COLO829 (cell line): ENCODE results near the gene RUSC1.
A peak's percentile ranks its signal among the peaks of the same experiment; 100 is the strongest.

Experiments
- DNase-seq: peaks from one replicate; pipeline ENCODE4 v3.0.0; 2012; ENCODE audit warnings: low spot score

RUSC1 gene

GRCh38 chr1:155295942-155296267 lies 24.8 kb upstream of the RUSC1 start:
- DNase-seq = no peak

DNA sequence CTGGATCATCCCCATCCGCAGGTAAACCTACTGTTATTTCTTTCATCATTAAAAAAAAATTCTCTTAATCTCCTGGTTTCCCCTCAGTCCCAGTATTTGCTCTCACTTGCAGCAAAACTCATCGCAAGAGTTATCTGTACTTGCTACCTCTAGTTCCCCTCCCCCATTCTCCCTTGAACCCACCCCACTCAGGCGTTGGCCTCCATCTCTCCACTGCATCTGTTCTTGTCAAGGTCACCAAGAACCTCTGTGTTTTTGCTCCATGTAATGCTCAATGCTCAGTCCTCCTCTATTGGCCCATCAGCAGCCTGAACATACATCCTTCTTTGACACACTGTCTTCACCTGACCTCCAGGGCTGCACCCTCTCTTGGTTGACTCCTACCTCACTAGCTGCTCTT lies 24.0 kb upstream of the RUSC1 start:
- no peak for DNase-seq

- DNase-seq = no peak
These were observed 23.3 kb upstream of the RUSC1 start for GRCh38 chr1:155297384-155297783.

GRCh38 chr1:155300024-155300423 lies 20.7 kb upstream of the RUSC1 start:
- no peak for DNase-seq

DNA sequence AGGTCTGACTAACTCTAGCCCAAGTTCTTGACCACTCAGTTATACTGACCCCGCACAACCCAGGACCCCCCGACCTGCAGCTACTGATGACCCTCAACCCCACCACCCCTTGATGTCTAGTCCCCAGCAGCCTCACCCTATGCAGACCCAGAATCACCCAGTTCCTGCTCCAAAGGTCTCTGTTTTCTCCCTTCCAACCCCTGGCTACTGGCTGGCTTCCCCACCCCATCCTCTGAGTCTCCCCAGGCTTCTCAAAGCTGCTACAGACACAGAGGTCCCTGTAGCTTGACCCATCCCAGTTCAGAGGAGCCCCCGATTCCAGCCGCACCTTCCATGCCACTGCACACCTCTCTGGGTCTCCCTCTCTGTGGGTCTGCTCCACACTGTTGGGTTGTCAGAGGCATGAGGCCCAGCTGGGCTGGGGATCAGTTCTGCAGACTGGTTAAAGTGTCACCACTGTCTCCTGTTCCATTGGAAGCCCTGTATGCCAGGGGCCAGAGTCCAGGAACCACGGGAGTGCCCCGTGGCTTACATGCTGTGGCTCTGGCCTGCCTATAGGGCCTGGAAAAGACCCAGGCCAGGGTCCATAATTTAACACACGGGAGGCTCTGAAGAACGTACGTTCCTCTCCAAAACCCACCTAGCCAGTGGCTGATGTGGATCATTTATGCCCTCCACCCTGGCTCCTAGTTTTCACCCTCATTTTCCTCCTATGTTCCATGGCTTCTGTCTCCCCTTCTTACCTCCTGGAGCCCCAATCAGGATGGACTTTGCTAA lies 20.0 kb upstream of the RUSC1 start:
- no peak for DNase-seq

- no peak for DNase-seq
These were observed 19.3 kb upstream of the RUSC1 start, which contains the start of gene PKLR for GRCh38 chr1:155301342-155301841. TSS of gene PKLR (minus strand) at chr1:155301438. CDS start at chr1:155301395, 43 bp downstream.

DNA sequence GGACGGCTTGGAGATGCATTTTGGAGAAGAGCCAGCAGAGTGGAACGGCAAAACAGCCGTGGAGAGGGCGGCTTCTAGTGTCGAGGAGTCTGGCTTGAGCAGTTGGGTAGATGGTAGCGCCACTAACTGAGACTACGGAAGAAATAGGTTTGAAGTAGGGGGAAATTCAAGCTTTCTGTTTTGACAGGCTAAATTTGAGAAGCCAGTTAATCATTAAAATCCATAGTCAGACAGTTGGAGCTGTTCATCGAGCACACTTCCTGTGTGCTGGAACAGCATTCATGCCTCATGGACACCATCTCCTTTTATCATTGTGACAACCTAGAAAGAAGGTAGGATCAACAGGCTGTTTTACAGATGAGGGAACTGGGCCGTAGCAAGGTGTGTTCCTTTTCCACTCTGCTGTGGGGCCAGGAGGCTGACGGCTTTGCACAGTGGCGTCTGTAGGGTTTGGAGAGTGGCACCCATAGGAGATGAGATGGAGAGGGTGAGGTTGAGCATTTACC lies 16.1 kb upstream of the RUSC1 start:
- no peak for DNase-seq

DNA sequence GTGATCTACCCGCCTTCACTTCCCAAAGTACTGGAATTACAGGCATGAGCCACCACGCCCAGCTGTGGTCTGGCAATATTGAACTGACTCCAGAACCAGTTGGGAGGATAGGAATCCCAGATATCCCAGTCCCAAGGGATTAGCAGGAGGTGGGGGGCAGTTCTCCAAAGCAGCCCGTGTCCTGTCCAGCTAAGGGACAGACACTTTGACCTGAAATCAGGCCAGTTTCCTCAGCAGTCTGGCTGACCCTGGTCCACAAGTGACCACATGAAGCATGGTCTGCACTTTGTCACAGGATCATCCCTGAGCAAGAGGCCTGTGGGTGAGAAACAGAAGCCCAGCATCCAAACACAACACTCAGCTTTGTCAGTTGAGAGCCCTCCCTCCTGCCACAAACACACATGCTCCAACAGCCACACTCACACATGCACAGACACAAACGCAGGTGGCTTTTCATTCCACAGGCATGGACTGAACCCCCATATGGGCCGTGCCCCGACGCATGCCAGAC lies 14.8 kb upstream of the RUSC1 start:
- no peak for DNase-seq

GRCh38 chr1:155307247-155307740 lies 13.4 kb upstream of the RUSC1 start:
- DNase-seq = no peak

GRCh38 chr1:155308493-155309422 lies 11.9 kb upstream of the RUSC1 start, which contains the start of gene FDPS:
TSS of gene FDPS (plus strand) at chr1:155308866. CDS start at chr1:155309790, 924 bp downstream.
- peak; percentile 98 for DNase-seq

GRCh38 chr1:155309423-155310021 lies 11.2 kb upstream of the RUSC1 start:
- DNase-seq = no peak

DNA sequence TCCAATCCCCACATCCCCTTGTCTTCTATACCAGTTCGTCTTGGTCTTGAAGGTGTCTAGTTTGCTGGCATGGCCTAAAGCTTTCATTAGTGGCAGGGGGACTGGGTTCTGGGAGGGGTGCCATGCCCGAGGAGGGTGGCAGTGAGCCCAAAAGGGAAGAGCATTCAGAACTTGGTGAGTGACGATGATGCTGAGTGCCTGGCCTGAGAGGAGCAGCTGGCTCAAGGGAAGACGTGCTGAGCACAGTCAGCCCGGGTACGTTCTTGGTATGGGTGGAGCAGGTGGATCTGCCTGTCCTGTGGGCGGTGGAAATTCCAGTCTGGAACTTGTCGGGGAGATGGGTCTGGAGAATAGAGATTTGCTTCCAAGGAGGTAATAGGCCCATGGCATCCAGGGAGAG lies 7.4 kb upstream of the RUSC1 start:
- DNase-seq = no peak

- DNase-seq = no peak
These were observed 3.8 kb upstream of the RUSC1 start for GRCh38 chr1:155316922-155317321.

DNA sequence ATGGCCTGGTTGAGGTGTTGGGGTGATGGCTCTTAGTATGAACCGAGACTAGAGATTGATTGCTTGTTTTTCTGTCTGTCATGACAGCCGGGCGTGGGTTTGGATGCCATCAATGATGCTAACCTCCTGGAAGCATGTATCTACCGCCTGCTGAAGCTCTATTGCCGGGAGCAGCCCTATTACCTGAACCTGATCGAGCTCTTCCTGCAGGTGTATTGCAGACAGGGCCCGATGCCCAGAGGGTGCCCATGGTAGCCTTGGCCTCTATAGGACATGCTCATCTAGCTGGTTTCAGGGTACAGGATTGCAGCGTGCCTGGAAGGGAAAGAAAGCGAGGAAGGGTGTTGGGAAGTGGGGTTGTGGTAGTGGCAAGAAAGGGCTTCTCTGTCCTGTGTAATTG lies 2.6 kb upstream of the RUSC1 start:
- no peak for DNase-seq

DNA sequence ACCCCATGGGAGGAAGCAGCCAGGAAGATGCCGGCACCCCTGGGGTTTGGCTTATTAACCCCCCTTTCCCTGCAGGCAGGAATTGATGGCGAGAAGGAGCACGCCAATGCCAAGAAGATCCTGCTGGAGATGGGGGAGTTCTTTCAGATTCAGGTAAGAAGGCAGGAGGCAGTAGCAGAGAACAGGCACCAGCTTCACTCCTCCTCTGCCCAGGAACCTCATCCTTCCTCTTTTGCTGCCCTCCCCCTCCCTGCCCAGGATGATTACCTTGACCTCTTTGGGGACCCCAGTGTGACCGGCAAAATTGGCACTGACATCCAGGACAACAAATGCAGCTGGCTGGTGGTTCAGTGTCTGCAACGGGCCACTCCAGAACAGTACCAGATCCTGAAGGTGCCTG lies 1.2 kb upstream of the RUSC1 start:
- no peak for DNase-seq

- no peak for DNase-seq
These were observed 442 bp upstream of the RUSC1 start for GRCh38 chr1:155320252-155320651.

- no peak for DNase-seq
These were observed 1.2 kb downstream of the RUSC1 start for GRCh38 chr1:155321639-155322503.

DNA sequence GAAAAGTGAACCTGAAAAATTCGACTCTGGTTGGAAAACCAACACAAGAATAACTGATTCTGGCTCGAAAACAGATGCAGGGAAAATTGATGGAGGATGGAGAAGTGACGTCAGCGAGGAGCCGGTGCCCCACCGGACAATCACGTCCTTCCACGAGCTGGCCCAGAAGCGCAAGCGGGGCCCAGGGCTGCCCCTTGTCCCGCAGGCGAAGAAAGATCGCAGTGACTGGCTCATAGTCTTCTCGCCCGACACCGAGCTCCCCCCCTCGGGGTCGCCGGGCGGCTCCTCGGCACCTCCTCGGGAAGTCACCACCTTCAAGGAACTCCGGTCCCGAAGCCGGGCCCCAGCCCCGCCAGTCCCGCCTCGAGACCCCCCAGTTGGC lies 1.9 kb downstream of the RUSC1 start:
- DNase-seq = no peak

- DNase-seq = peak; percentile 97
These were observed 2.4 kb downstream of the RUSC1 start for GRCh38 chr1:155322953-155323728.

DNA sequence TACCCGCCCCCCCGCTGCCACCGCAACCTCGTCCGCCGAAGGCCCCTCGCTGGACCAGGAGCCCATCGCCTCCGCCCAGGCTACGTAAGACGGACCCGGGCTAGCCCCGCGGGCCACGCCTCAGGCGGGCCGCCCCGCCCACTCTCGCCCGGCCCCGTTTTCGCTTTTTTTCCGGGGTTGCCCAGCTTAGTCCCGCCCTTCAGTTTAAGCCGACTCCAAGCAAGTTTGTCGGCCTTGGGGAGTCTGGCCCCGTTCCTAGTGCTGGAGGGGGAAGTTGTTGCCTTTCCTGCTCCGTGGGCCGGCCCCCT lies 3.0 kb downstream of the RUSC1 start:
- DNase-seq = peak; percentile 89
